GM20431 (cell line): ENCODE results near the gene LOXHD1.

ENCODE experiments used
- in situ Hi-C: fragments of 300-500 bp; cut with MseI, MboI; formaldehyde crosslinking; loops from one replicate; pipeline ENCODE4 v1.15.0; 2020; ENCODE audit warnings: low sequenced_read_pairs; ENCODE audit not compliant: unreplicated experiment

Gene LOXHD1

DNA sequence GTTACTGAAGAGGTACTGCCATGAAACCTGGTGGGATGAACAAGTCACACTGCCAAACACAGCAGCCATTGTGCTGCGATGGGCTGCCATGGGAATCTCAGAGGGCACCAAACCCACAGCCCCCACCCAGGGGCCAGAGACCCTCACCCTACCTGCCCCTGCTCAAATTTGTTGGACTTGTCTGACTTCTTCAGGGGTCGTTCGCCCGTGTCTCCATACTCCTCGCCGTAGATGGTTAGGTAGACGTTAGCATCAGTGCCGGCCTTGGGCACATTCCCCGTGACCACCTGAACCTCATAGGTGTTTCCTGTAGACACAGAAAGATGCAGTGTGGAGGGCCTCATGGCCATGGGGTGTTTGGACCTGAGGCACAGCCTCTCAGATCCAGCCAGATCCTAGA lies 97.7 kb downstream of the LOXHD1 start:
- in situ Hi-C loops: no loop called here

GRCh38 chr18:46556590-46557206 lies 100.3 kb downstream of the LOXHD1 start:
- in situ Hi-C loops: no loop called here

DNA sequence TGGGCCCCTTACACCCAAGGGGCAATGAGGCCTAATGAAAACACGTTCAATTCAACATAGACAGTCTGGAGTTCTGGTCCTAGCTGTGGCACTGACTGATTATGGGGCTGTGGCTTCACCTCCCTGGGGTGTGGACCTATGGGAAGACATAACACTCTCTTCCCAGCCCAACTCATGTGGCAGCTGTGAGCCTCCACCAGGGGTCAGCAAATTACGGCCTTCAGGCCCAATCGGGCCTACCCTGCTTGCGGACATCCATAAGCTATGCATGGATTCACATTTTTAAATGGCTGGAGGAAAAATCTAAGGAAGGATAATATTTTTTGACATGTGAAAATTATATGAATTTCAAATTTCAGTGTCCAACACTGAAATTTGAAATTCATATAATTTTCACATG lies 101.3 kb downstream of the LOXHD1 start:
- in situ Hi-C loops: no loop called here

GRCh38 chr18:46555213-46555612 lies 101.8 kb downstream of the LOXHD1 start:
- in situ Hi-C loops: no loop called here

DNA sequence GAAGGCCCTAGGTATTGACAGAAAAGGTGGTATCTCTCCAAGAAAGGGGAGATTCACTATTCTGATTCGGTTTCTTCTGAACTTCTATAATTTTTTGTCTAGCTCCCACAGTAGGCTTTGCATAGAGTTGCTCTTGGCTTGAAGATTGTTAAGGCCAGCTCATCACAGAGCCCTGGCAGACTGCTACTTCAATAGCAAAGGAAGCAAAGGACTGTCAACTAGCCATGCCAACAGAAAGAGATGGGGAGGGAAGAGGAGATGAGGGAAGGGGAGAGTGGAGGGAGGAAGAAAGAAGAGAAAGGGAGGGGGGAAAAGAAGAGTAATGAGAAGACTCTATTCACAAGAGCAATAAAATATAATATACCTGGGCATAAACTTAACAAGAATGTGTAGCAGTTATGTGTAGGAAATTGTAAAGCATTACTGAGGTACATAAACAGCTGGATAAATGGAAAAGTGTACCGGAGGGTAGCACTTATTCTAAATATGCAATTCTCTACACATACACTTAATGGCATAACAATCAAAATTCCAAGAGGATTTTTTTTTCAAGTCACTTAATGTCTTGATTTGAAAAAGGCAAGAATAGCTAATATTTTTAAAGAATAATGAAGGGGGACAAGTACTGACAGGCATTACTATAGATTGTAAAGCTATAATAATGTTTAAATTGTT lies 102.5 kb downstream of the LOXHD1 start:
- in situ Hi-C loops: no loop called here

- in situ Hi-C loops: no loop called here
Observed at GRCh38 chr18:46550609-46551008, 106.4 kb downstream of the LOXHD1 start.

DNA sequence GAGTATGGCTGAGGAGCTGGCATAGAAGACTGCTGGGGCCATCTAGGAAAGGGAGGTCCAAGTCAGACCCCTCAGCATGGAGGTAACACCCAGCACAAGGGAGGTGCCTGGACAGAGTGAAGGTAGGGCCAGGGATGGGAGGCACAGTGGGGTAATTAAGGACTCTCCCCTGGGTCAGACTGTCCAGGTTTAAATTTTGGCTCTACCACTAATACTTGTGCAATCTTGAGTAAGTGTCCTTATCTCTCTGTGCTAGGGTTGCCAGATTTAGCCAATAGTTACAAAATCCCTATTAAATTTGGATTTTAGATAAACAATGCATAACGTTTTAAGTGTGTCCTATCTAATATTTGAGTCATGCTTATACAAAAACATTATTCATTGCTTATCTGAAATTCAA lies 109.5 kb downstream of the LOXHD1 start:
- in situ Hi-C loops: no loop called here

- in situ Hi-C loops: no loop called here
Observed at GRCh38 chr18:46546111-46546640, 110.8 kb downstream of the LOXHD1 start.

DNA sequence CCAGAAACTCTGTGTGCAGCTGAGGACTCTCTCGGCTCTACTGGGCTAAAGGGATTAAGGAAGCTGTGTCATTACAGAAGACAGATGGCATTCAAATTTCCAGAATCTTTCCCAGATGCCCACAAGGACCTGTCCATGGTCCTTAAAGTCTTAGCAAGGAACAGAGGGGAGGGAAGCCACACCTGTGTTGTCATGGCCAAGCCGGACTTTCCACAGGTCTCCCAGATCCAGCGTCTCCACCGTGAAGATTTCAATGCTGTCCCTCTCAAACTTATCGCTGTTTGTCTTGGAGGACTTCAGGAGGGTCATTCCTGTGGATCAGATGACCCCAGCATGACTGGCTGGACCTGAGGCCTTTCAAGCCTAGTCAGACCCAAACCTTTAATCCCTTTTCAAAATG lies 114.5 kb downstream of the LOXHD1 start:
- in situ Hi-C loops: no loop called here

DNA sequence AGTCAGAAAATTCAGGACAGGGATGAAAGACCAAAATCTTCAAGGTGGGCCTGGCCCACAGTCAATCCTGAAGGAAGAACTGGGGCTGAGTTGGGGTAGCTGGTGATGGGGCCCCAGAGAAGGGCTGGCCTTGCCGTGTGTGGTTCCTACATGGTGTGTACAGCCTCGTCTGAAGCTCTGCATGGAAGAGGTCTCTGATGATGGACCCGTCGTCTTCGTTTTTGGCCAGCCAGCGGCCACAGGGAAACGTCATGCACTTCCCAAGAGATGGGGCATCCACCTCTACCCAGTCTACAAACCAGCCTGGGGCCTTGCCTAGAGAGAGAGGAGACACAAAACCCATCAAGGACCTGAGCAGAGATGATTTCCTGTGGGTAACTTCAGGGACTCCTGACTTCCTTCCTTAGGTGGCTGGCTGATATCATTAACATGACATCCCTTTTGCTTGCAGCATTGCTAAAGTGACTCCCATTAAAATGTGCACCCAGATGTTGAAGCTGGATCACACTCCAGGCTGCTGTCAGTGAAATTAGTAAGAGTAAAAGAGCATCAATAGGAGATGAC lies 115.3 kb downstream of the LOXHD1 start:
- in situ Hi-C loops: no loop called here

- in situ Hi-C loops: no loop called here
Observed at GRCh38 chr18:46538376-46538775, 118.6 kb downstream of the LOXHD1 start.

GRCh38 chr18:46536215-46536874 lies 120.7 kb downstream of the LOXHD1 start:
- in situ Hi-C loops: no loop called here

- in situ Hi-C loops: no loop called here
Observed at GRCh38 chr18:46531482-46531881, 125.5 kb downstream of the LOXHD1 start.

- in situ Hi-C loops: no loop called here
Observed at GRCh38 chr18:46528037-46528436, 129.0 kb downstream of the LOXHD1 start.

DNA sequence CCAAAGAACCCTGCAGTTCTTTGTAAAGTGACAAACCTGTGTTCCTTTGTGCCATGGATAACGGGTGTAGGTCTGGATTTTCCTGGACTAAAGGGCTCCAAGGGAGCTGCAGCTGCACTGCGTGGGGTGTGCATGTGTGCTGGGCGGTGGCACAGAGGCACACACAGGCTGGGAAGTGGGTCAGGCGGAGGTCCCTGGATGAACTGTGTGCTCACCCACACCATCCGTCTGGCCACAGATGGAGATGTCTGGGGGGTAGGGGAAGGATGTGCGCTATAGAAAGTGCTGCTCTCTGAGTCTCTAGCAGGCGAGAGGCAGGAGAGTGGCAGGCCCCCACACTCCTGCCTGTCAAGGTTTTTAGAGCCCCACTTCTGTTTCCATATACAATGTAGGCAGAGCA lies 137.2 kb downstream of the LOXHD1 start:
- in situ Hi-C loops: no loop called here

DNA sequence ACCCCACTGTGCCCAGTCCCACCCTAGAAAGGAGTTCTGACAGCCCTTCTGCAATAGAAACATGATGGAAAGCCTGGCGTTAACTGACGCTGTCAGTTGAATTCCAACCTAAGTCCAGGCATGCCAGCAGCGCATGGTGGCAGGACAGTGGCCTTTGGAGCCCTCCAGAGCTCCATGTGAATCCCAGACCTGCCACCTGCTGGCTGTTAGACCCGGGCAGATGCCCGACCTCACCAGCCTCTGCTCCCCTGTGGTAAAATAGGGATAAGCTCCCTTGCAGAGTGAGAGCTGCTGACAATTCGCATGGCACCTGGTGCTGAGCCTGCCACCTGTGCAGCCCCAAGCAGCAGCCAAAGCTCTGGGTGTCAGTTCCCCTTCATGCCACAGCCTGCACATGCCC lies 138.6 kb downstream of the LOXHD1 start:
- in situ Hi-C loops: no loop called here

DNA sequence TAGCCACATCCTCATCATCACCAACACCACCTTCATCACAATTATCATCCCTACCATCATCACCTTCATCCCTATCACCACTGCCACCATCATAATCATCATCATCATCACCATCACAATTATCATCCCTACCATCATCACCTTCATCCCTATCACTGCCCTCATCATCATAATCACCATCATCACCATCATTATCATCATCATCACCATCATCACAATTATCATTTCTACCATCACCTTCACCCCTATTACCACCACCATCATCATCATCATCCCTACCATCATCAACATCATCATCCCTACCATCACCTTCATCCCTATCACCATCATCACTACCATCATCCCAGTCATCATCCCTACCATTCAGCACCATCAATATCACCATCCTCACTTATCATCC lies 140.5 kb downstream of the LOXHD1 start:
- in situ Hi-C loops: no loop called here

- in situ Hi-C loops: no loop called here
Observed at GRCh38 chr18:46510386-46510785, 146.6 kb downstream of the LOXHD1 start.

GRCh38 chr18:46509530-46509929 lies 147.5 kb downstream of the LOXHD1 start:
- in situ Hi-C loops: no loop called here

DNA sequence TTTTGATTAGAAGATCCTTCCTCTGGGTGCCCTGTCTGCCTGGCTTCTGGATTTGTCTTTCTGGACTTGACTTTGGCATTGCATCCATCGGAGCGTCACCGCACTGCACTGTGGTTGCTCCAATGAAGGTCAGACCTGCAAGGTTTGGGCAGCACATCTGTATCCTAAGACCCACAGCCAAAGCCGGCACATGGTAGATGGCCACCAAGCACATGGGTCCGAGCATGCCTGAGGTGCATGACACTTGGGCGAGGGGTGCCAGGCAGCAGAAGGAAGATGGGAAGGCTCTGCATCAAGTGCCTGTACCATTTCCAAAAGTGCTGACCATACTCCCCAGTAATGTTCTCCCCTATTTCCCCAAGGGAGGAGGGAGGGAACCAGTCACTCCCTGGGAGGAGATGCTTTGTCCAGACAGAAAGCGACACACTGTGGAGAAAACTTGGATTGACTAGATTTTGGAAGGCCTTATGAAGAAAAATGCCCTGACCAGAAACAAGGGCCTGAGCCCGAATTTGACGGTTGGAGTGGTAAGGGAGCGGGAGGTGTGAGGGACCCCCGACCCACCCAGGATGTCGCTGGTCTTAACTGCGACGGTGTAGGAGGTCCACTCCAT lies 149.9 kb downstream of the LOXHD1 start:
- in situ Hi-C loops: no loop called here

DNA sequence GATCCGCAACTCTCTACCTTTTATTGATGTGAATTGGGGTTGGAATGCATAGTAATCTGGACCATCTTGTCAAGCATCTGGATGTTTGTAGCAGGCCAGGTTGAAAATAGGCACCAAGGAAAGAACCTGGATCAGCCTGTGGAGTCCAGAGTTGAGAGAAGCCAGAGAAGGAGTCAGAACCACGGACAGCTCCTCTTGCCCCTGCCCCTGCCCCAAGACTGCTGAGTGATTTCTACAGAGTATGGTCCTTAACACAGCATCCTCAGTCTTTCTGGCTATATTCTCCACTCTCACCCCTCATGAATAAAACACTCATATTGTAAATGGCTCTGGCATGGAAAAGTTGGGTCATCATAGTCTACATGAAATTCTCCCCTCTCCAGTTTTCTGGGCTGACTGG lies 154.6 kb downstream of the LOXHD1 start:
- in situ Hi-C loops: no loop called here
